Hematopoietic multipotent progenitor cell treated with erythropoietin and hydrocortisone succinate and interleukin-3 and kit ligand, for 4 days (in vitro differentiated cells): ENCODE results near the gene MTAP.
"Not testable (repeated sequence)": the region's sequence is repeated elsewhere in the genome, so short reads cannot be mapped to it uniquely, and the experiment has no call there.

Experiments
- DNase-seq: peaks from one replicate; pipeline ENCODE4 v3.0.0-alpha.2; 2015

MTAP gene

DNA sequence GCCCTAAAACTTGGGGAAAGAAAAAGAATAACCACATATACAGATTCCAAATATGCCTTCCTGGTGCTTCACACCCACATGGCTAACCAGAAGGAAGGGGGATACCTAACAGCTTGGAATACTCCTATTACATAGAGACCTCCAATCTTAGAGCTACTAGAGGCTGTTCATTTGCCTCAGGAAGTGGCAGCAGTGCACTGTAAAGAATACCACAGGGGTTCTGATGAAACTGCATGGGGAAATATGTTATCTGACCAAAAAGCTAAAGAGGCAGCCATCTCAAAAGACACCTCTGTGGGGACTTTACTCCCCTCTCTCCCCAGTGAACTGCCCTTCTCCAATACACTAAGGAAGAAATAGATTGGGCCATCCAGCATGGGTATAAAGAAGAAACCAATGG, 125.3 kb downstream of the MTAP start:
- no peak for DNase-seq

DNA sequence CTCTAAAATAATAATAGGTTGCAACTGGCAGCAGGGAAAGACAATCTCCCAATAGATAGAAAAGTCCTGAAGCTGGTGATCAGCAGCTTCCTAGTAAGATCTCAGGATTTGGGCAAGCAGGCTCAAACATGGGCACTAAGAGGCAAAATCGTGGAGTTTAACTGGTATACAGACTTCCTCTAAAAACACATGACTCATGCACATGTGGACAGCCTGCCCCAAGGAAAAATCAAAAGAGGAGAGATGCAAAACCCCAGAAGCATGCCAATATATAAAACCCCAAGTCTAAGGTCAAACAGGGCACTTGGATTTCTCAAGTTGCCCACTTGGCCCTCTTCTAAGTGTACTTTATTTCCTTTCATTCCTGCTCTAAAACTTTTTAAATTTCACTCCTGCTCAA, 129.0 kb downstream of the MTAP start:
- no peak for DNase-seq

DNA sequence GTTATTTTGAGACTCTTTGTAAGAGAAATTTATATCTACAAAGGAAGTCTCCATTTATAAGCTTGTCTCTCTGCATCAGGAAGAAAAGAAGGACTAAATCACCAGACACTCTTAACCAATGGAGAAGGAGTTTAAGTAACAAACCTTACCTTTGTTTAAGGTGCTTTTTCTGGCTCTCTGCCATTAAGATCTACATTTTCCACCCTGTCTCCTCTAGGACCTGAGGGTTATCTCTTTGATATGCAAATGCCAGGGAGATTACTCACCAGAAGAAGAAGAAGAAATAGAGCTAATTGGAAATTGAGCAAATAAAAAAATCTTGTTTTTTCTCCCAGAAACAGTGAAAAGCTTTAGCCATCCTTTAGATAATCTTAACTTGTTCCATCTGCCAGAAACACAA, 130.8 kb downstream of the MTAP start:
- no peak for DNase-seq

DNA sequence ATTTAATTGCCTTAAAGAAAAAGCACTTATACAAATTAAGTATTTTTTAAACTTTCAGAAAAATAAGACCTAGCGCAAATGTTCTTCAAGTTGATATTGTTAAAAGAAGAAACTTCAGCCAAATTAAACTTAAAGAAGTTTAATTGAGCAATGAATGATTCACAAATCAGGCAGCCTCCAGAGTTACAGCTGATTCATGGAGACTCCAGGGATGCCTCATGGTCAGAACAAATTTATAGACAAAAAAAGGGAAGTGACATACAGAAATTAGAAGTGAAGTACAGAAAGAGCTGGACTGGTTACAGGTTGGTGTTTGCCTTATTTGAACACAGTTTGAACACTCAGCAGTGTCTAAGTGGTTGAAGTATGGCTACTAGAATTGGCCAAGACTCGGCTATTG, 131.4 kb downstream of the MTAP start:
- peak; percentile 21 for DNase-seq

DNA sequence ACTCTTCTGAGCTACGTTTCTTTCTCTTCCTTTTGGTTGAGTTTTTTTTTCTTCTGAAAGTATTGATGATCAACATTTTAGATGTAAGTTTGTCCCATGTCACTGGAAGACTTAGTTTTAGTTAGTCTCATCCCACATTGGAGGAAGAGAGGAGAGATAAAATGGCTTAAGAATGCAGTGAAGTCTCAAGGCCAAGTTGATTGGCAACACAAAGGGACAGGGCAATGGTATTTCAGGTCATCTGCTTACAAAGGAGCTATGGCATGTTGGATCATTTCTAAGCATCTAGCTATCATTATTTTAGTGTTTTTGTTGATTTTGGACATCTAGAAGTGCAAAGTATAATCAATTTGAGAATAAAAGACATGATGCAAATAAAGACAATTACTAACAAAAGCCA, 133.2 kb downstream of the MTAP start:
- DNase-seq, result no peak

DNA sequence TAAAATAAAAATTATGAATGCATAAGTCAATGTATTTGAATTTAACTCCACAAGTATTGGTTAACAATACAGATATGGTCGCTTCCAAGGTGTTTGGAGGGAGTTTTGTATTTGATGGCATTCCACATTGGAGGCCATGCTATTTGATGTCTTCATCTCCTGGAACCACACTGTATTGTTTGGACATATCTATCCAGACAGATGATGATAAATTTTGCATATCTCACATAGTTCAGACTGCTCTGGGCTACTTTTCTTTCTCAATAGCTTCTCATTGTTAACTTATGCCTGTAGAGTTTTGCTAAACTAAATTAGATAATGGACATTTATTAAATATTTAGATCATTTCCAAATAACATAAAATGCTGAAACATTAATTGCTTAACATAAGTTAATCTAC, 133.7 kb downstream of the MTAP start:
- no peak for DNase-seq

DNA sequence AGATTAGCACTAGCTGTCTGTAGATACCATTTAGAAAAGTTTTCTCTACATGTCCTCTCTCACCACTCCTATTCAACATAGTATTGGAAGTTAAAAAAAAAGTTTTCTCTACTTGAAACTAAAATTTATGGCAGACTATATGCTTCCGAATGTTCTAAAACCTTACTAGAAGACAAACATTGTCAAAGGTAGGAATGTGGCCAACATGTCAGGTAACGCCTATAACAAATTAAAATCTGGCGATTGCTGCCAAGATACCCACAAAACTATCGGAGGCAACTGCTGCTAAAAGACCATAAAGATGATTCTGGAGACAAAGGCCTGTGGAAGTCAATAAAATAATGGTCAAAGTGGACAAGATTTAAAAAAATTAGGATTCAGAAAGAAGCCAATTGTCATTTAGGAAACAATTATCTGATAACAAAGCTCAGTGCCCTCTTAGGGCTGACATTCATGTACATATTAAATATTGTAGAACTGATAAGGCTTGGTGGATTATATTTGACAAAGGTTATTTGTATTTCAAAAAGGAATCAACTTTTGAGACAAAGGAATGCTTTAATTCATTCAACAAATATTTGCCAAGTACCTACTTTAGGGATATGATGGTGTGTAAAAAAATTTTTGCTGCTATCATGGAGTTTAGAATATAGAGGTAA, 139.0 kb downstream of the MTAP start:
- no peak for DNase-seq

DNA sequence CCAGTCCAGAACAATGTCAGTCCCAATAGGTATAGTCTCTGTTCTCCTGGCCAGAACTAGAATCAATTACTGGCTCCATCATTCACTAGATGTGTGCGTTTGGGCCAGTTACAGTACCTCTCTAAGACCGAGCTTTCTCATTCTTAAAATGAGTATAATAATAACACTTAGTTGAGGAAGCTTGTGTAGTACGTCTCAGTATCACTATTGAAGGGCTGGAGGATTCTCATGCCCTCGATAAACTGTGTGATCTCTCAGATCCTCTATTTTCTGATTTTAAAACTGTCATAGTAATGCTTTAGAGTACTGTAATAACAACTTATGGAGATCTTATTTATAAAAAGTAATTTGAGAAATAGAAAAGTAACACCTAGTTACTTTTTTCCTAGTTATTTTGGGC, 141.0 kb downstream of the MTAP start:
- DNase-seq, result no peak

DNA sequence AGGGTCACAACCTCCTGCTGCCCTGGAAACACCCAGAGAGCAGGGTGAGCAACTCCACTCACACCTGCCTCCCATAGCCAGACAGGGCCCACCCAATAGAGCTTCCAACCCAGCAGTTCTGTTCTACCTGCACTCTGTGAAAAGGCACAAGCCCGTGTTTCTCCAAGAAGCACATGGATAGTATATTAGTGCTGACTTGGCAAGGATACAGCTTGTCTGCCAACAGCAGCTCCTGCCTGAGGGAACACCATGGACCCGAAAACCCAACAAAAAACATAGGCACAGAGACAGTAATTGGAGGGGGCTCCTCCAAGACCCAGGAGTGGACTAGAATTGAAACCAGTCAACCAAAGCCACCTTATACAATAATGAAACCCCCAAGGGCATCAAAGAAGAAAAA, 143.2 kb downstream of the MTAP start:
- DNase-seq, result no peak

DNA sequence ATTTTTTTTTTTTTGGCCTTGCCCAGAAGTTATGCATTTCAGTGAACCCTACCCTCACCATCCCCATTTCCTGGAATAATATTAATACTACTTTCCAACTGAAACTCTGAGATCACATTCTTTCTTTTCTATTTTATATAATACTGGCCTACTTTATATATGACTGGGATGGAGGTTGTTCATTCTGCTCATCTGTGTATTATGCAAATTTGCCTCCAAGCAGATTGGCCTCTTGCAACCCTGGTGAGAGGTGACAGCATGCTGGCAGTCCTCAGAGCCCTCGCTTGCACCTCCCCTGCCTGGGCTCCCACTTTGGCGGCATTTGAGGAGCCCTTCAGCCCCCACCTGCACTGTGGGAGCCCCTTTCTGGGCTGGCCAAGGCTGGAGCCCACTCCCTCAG, 156.4 kb downstream of the MTAP start:
- DNase-seq, result no peak

DNA sequence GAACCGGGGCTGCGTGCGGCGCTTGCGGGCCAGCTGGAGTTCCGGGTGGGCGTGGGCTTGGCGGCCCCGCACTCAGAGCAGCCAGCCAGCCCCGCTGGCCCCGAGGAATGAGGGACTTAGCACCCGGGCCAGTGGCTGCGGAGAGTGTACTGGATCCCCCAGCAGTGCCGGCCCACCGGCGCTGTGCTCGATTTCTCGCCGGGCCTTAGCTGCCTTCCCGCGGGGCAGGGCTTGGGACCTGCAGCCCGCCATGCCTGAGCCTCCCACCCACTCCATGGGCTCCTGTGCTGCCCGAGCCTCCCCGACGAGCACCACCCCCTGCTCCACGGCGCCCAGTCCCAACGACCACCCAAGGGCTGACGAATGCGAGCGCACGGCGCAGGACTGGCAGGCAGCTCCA, 156.8 kb downstream of the MTAP start:
- DNase-seq, result not testable (repeated sequence)

DNA sequence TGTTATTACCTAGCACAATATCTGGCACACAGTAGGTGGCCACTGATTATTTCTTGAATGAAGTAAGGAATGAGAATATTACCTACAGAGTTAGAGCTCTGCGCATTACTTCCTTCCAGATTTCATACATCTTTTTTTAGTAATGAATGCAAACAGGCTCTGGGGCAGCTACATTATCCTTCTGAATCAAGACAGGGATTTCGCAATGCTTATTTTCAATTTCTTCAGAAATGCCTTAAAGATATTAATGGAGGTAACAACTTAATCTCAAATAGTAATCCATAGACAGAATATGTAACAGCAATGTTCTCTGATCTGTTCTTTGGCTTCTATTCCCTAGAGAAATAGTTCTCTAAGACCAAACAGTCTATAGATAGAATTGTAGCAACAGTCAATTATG, 159.1 kb downstream of the MTAP start:
- DNase-seq, result no peak

DNA sequence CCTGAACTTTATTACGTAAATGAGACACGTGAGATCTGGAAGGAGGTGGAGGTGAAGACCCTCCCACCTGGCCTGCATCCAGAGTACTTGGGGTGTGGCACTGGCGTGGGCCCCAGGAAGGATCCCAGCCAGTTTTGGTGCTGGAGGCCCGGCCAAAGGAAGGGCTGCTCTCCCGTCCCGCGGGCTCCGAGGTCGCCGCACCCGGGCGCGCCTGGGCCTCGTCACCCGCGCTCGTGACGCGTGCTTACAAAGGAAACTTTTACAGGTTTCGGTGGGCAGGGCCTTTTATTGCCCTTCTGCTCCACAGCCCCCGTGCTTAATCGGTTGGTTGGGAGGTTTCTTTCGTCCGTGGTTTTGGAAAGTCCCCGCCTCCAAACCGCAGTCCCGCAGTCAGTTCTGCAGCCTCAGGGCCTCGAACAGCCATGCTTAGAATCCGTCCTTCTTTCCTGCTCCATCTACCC, 162.5 kb downstream of the MTAP start:
- peak; percentile 55 for DNase-seq

DNA sequence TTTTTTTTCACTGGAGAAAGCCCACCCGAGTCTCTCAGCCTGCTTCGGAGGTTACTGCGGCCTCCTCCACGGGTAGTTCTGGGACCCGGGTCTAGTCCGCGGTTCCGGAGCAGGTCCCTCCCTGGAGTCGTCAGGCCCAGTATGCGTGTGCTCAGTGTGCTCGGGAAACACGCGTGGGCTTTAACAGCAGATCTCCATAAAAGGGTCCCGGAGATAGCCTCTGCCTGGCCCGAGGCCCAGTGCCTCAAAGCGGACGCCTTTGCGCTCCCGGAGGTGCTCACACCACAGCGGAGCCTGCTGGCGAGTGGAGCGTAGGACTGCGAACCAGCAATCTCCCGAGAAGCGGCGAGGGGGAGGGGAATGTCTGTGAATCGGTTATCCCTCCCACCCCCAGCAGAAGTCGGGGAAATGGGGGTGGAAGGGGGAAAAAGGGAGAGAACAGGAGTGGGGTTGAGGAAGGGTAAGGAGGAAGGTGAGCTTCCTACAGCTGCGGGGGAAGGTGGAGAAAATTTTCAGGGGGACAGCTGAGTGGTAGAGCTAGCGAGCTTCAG, 163.0 kb downstream of the MTAP start:
- peak; percentile 77 for DNase-seq

DNA sequence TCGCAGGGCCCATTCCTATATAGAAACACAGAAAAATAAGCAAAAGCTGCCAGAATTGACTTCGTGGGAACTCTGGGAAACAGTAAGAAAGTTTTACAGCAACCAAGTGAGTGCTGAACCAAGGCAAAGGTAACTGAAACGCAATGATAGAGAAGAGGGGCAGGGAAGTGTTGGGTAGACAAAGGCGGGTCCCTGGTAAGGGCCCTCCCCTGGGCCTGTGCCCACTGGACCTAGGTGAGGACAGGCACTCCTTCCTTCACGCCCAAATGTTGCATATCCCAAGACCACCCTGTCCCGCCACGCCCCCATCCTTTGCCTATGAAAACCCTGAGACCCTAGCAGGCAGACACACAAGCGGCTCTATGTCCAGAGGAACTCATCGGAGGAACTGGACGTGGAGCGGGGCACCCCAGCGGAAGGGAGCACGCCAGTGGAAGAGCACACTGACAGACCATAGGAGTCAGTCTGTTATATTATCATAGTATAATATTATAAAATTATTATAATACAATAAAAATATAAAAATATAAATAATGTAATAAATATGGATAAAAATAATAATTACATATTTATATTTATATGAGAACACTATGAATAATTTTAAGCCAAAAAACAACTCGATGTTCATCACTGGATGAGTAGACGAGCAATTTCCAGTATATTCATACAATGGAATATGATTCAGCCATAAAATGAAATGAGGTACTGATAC, 163.9 kb downstream of the MTAP start:
- DNase-seq, result no peak

DNA sequence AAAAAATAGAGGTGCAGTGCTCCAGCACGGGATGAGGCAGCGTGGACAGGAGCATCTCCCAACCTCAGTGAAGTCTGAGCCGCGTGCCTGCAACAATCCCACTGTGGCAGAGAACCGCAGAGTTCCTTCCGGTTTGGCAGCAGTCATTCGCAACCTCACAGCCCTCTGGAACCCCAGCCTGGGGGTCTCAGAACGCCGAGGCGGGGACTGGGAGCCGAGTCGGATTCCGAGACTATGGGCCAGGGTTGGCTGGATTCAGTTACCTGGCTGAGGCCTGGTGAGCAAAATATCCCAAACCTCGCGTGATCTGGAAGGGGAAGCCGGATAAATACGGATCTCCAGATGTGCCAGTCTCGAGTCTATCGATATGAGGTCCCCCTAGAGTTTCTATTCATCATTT, 164.7 kb downstream of the MTAP start:
- DNase-seq, result no peak

DNA sequence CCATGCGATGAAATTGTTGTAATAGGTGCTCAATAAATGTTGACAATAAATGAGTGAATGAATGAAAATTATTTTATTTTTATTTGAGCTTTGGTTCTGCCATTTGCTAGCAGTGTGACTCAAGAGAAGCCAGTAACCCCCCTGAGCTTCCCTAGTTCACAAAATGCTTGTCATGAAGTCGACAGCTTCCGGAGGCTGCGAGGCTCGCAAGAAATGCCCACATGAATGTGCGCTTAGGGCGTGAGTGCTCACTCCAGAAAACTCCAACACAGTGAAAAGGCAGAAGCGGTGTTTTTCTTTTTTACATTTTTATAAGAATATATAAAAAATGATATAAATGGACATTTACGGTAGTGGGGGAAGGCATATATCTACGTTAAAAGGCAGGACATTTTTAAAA, 165.3 kb downstream of the MTAP start:
- no peak for DNase-seq

DNA sequence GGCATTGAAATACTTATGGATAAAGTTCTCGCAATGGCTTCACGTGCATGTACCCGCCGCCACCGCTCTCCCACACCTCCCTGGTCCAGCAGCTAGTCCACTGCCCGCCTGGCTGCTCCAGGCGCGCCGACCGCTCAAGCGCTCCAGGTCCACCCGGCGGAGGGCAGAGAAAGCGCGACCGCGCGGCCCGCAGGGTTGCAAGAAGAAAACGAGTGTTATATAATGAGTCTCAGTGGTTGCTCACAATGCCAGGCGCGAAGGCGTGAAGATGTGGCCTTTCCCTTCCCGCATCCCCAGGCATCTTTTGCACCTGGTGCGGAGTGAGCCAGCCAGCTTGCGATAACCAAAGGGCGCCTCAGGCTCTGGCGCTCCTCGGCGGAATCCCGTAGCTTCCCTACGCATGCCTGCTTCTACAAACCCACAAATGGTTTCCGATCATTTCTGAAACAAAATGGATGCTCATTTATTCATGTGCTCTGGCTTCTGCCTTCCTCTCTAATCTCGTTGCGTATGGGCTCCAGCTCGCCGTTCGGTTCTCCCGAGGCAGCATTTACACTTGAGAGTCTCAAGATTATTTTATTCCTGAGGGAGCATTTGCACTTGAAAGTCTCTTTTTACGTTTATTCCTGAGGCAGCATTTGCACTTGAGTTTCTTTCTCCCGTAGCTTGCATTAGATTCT, 166.0 kb downstream of the MTAP start:
- DNase-seq, result peak; percentile 28

DNA sequence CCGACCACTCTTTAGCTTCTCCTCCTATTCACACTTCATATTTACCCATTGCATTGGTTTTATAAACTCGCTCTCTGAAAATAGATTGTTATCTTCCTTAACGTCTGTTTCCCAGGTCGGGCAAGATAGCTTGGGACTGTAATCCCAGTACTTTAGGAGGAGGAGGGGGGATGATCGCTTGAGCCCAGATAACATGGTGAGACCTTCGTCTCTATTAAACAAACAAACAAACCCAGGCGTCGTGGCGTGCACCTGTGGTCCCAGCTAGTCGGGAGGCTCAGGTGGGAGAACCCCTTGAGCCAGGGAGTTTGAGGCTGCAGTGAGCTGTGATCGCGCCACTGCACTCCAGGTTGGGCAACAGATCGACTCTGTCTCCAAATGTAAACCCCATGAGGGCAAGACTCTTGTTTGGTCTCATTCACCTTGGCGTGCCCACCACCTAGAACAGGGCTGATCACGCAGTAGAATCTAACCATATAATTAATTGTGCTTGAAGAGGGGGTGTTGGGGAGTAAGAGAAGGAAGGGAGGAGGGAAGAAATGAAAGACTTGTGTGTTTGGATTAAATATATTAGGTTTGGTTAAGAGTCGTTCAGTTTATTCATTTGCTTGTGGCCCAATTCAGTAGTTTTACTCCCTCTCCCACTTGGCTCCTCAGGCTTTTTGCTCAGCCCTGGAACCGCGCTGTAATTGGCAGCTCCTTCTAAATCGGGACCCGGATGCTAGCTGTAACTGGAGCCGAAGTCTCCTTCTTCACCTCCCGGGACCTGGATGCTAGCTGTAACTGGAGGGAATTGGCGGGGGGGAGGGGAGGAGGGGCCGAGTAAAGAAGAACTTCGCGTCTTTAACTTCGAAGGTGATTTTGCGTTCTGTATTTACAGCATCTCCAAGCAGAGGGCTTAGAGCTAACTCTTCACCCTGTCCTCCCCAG, 166.8 kb downstream of the MTAP start:
- no peak for DNase-seq

DNA sequence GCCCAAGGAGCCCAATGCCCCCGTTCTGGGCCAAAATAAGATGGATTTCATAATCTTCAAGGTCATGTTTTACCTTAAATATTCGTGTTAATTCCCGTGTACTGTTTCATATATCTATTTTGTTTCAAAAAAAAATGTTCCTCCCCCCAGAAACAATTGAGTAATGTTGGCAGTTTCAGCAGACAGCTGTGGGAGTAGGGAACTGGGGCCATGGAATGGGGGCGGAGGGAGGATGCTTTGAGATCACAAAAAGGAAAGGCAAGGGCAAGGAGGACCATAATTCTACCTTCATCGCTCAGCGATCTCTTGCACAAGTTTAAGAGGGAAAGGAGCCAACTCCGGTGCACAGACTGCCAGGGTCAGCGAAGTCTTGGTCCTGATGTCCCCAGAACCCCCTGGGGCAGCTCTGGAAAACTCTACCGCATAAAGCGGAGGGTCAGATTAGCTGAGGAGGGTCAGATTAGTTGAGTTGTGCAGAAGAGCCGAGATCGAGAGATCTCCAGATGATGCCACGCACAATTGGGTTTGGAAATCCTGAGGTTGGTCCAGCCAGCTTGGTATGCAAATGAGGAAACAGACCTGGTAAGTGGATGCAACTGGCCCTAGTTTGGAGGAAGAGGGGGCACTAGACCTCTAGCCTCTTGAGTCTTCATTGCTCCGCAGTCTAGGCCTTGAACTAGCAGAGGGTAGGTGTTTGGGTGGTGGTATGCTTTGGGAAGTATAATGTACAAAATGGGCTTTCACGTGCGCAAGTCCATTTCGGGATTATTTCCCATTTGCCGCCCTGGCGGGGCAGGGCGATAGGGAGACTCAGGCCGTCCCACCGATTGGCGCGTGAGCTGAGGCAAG, 167.7 kb downstream of the MTAP start:
- DNase-seq, result no peak

DNA sequence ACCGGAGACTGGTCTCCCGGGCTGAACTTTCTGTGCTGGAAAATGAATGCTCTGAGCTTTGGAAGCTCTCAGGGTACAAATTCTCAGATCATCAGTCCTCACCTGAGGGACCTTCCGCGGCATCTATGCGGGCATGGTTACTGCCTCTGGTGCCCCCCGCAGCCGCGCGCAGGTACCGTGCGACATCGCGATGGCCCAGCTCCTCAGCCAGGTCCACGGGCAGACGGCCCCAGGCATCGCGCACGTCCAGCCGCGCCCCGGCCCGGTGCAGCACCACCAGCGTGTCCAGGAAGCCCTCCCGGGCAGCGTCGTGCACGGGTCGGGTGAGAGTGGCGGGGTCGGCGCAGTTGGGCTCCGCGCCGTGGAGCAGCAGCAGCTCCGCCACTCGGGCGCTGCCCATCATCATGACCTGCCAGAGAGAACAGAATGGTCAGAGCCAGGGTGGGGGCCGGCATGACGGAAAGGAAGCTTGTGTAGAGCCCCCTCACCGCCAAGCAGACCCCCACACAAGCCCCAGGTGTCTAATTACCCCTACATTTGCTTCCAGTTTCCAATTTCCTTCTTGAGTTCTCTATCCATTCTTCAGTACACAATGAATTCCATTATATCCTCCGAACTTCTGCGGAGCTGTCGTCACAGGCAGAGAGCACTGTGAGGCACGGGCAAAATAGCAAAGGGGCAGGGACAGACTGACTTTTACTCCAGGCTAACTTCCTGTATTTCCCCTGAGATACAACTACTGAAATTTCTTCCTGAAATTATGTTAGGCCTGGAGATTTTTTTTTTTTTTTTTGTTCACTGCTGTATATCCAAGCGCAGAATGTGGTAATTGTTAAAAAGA, 168.6 kb downstream of the MTAP start:
- no peak for DNase-seq
